ENCODE measurements around the gene CBX8.

The CBX8 gene

DNA sequence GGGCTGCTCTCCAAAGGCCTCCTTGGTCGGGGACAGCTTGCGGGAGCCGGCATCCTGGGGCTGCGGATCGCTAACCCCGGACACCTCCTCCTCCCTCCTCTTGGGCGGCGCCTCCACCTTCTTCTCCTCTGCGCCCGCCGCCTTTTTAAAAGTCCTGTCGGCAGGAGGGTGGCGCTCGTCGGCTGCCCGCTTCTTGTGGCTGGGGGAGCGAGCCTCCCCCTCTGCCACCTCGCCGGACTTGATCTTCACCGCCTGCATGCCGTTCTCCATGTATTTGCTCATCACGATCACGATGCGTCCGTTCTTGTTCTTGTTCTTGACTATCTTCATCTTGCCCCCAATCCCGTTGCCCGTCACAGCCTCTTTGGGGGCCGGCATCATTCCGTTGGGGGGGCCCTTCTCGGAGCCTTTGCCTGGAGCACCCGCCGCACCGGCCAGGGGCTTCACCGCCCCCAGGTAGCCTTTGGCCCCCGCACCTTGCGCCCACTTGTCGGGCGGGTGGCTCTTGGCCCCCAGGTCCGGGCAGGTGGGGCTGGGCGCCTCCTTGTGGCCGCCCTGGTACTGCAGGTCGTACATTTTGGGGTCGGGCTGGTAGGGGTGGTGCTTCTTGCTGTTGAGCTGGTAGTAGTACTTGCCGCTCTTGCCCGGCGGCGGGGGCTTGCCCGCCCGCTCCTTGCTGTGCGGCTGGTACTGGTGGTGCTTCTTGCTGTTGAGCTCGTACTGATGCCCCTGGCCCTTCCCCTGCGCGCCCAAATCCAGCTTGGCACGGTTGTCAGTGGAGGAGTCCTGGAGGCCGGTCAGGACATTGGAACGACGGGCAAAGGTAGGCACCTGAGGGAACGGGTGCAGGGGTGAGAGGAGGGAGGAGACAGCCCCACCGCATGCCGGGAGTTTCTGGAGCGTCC is 37.9 kb upstream of the CBX8 start:
- no peak for DNase-seq

DNA sequence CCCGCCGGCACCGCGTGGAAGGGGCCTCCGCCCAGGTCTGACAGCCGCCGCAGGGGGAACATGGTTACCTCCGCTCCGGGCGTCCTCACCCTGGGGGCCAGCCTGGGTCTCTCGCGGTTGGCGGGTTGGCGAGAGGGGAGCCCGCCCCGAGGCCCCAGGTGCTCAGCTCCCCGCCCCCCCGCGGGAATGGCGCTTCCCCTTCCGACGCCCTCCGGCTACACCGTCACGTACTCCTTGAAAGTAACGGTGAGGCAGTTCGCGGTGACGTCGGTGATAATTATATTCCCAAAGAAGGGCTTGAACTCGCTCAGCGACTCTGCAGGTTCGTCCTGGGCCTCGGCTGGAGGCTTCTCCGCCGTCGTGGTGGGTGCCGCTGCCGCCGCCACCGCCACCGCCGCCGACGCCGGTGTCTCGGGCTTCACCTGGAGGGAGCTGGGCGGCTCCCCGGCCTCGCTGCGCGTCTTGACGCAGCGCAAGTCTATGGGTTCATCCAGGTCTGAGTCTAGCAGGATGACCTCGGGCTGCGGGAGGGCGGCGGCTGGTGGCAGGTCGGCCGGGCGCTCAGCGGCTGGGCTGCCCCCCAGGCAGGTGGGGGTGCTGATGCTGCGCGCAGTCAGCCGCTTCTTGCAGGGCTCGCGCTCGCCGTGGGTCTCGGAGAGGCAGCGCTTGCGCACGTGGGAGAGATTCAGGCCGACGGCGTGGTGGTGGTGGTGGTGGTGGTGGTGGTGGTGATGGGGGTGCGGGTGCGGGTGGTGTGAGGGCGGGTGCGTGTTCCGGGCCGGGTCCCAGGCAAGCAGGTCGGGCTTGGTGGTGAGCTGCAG is 37.1 kb upstream of the CBX8 start:
- no peak for DNase-seq

DNA sequence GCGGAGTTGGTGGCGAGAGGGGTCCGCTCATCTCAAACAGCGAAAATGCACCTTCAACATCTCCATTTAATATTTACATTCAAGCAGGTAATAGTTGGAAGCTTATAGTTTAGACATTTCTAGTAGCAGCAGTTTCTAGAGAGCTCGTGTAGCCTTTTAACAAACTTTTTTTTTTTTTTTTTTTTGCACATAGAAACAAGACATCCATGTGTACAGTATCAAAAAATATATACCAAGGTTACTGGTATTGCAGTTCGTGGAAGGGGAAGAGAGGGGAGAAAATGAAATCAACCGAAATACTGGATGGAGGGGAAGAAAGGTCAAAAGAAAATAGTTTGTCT is 36.2 kb upstream of the CBX8 start:
- no peak for DNase-seq

DNA sequence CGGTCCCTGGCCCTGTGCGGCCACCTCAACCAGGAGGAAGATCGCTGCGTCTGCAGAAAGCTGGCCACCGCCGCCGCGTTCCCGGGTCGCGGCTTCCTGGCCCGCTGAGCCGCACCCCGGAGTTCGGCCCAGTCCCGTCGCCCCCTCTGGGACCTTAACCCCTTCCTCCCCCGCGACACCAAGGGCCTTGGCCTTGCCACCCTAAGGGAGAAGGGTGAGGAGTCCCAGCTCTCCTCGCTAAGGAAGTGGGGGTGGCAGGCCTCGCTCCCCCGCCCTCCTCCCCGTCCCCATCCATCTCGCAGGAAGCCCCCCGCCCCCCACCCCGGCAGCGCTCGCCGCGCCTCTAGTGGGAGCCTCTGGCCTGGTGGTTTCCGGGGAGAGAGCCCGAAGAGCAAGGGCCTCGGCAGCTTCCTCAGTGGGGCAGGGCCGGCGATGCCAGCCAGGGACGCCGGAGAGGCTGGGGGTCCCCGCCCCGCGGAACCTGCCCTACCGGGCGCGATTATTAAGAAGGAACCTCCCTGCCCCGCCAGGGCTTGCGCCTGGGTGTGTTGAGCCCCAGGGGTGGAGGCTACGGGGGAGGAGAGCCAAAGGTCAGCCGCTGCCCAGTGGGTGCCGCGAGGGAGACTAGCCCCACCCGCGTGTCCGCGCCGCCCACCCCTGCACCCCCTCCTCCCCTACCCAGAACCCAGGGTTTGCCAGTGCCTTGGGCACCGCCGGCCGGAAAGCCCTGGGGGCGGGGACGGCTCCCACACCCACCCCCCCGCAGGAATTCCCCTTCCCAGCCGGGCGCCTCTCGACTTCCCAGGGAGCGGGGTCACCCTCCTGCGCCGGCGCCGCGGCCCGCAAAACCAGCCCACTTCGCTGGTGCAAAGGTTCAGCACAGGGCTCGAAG is 35.6 kb upstream of the CBX8 start:
- DNase-seq = no peak

DNA sequence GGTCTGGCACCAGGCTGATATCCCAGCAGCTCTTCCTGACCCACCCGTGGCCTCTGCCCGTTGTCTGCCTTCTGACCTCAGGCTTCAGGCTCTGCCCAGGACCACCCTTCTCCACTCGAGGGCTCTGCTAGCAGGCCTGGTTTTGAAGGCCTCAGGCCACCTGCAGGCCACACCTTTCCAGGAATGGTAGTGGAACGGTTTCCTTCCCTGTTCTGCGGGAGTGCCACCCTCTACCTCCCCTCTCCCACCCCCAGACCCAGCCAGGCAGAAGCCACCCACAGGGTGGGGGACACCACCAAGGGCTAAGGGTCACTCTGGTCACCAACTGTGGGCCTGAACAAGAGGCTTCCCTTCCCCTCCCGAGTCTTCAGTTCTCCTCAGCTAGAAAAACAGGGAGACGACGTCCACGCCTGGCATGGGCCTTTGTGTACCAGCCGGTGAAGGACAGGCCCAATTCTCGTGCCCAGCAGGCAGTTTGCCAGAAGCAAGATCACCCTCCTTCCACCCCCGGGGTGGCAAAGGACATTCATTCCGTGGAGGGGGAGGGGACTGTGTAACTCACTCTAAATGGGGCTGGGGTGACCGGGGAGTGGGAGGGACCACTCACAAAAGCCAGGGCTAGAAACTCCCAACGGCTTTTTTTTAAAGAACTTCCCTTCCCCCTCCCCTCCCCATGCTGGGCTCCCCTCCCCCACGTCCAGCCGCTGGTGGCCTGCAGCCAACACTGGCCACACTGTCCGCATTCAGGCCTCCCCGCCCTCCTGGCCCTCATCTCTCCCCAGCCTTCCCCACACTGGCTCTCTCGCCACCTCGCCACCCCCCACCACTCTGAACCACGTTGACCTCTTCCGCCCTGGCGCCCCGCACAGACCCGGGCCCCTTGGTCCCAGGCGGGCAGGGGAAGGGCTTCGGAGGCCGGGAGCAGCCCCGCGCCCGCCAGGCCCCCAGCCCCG is 34.7 kb upstream of the CBX8 start:
- DNase-seq = no peak

DNA sequence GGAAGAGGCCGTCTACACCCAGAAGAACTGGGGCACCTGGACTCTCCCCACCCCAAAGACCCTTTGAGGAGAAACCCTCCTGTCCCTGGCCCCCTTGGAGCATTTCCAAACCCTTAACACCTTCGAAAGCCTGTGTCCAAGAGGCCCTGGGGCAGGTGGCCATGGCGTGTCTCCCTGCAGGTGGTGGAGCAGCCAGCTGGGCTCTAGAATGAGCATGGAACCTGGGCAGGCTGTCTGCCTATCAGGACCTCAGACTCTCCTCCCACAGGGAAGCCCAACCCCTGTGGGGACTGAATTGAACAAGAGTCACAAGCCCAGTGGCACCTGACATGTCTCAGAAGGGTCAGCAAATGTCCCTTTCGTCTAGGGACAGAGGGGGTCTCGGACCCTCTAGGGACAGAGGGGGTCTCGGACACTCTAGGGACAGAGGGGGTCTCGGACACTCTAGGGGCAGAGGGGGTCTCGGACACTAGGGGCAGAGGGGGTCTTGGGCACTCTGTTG is 33.9 kb upstream of the CBX8 start:
- DNase-seq = no peak

DNA sequence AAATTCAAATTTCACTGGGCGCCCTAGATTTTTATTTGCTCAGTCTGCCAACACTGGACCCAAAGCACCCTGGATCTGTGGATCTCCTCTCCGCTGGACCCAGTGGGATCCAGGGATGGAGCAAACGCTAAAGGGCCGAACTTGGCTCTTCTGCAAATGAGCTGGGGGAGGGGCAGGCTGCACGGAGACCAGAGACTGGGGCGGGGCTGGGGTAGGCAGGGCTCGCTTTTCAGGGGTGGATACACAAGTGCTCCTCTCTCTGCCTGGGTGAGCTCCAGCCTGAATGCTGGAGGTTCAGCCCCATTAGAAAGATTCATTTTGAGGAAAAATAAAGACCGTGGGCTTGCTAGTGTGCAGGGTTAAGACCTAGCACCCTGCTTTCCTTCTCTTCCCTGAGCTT is 33.4 kb upstream of the CBX8 start:
- DNase-seq = no peak

DNA sequence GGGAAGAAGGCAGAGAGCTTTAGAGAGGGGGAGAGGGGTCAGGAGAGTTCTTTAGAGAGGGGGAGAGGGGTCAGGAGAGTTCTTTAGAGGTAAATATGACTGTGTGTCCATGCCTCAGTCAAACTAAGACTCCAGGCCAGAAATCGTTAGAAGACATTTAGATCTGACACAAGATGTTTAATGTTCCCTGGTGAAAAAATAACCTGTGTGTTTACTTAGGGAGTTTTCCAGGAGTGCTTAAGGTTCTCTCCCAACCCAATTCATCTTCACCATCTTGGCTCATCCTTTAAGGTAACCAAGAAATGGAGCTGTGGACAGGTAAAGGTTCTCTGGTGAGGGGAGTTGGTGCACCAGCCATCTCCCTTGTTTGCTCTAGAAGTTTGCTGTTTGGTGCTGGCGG is 32.6 kb upstream of the CBX8 start:
- DNase-seq = no peak

DNA sequence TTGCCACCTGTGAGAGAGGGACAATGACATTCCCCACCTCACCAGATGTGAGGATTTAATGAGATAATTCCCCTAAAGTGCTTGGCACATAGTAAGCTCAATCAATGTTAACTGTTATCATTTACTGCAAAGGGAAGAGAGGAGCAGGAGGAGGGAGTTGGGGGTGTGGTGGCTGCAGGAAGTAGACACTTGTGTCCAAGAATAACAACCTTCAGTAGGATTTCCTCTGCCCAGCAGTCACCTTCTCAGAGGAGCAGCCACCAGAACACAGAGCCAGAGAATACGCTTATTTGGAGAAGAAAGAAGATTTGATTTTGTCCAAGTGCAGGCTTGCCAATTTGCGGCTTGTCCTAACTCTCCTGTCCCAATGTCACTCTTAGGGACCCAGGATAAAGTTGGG is 32.1 kb upstream of the CBX8 start:
- DNase-seq = no peak

DNA sequence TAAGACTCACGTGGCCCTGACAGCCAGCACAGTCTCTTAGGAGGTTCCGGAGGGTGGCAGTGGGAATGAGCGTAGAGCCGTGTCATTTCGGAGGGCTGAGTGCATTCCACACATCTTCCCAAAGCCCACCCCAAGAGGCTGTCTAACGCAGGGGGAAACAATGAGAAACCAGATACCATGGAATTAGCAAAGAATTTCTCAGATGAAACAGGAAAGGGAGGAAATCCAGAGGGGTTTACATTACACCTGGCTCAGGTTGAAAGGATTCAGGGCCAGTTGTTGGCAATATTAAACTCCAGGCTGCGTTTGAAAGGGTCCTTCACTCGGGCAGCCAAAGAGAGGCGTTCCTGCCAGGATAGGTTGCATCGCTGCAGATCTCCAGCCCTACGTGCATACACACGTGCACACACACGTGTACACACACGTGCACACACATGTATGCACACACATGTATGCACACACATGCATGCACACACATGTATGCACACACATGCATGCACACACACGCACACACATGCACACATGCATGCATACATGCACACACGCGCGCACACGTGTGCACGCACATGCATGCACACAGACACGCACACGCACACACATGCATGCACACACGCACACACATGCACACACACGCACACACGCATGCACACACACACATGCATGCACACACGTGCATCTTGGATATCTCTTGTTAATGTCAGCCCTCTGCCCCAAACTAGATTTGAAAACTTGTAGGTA is 30.1 kb upstream of the CBX8 start:
- DNase-seq = no peak

DNA sequence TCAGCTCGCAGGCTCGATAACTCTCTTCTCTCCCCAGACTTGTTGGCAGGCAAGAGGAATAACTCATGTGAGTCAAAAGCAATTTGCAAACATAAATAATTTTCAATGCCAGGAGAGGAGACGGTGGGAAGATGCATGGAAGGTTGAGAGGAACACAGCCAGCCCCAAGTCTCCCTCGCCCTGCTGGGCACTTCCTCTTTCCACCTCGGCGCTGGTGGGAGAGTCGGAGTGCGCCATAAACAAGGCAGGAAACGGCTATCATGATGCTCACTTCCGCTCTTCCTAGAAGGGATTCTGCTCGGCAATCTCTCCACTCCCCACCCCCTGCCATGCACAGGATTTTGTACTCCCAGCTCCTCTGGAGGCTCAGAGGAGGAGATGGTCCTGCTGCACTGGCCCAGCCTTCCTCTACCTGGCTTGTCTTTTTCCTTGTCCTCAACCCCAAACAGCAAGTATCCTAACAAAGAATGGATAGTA is 29.4 kb upstream of the CBX8 start:
- DNase-seq = no peak

DNA sequence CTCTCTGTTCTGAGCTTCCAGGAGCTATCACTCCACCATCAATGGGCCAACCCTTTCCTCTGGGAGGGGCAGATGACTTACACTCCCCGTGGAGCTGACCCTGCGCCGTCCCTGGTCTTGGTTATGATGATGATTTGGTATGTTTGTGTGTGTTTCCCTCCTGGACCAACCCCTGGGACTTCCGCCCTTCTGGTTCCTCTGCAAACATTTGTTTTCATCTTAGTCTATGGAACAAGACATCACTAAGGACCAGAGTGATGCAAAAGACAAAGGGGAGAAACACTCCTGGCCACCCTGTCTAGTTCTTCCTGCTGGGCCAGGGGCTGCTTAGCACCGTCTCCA is 28.7 kb upstream of the CBX8 start:
- DNase-seq = no peak

DNA sequence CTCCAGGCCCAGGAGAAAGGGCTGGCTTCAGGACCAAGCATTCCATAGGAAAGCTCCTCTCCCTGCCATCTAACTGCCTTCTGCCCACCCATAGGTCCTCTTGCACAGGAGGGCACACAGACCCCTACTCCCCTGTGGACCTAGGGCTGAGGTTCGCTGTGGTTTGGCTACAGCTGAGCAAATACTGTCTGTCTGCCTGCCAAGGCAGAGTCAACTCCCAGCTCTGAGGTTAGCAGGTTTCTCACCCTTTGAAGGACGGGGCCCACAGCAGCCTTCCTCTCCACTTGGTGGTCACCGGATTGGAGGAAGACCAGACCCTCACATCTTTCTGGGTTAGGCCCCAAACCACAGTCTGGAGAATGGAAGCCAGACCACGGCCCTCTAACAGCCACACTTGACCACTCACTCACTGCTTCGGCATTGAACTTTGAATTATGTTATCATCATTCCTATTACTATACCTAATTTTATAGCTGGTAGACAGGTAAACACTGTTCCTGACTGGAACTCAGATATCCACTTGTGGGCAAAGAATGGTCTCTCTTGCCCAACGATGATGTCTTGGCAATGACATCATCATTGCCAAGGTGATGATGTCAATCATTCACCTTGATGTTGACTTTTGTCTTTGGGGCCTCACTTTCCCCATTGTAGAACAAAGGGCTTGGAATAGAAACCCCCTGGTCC is 28.2 kb upstream of the CBX8 start:
- no peak for DNase-seq

DNA sequence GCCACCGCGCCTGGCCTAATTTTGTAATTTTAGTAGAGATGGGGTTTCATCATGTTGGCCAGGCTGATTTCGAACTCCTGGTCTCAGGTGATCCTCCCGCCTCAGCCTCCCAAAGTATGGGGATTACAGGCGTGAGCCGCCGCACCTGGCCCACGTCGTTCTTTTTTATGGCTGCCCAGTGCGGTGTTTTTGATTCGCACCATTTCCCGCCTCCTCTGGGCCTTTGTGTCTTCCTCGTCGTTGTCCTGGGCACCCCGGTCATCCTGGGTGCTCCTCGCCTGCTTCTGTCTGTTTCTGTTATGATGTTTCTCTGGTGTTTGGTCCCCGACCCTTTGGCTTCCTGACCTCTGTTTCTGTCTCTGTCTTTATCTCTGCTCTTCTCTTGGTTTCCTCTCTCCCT is 27.4 kb upstream of the CBX8 start:
- no peak for DNase-seq

DNA sequence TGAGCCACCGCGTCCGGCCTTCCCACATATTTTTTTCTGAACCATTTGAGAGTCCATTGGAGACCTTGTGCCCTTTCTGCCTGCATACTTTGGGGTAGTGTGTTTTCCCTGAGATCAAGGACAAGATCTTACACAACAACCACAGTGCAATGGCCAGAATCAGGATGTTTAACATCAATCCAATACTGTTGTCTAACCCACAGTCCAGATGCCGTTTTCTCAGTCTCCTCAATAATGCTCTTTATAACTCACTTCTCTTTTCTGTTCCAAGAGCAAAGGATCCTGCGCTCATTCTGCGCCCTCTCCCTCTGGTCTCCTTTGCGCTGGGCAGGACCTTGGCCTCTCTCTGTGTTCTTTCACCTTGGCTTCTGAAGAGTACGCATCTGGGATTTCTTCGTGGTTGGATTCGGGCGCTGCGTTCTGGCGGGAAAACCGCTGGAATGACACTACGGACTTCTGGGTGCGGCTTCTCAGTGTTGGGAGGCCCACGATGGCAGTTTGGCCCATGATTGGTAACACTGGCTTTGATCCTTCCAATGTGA is 25.8 kb upstream of the CBX8 start:
- DNase-seq = no peak

DNA sequence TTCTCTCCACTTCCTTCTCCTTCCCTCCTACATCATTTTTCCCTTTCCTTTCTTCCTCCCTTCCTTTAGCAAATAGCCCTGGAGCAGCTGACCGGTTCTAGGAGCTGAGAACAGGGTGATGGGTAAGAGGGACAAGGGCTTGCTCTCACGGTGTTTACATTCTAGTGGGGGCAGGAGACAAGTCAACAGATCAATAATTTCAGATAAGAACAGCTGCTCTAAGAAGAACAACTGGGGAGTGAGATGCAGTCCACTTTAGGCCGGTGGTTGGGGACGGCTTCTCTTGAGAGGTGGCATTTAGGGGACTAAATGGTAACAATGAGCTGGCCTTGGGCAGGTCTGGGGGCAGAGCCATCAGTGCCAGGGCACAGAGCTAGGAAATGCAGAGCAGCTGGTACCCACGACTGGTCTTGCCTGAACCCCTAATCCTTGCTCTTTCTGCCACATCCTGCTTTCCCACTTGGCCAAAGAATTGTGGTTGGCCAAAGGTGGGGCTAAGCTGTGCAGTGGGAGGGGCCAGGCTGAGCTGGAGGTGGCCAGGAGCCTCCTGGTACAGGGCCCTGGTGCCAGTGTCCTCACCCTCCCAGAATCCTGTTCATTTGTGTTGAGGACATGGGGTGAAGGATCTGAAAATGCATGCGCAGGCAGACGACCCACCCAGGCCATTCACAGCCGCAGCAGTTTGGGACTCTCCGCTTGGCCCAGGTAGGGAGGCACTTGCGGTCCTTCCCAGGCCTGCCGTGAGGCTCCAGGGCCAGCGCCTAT is 24.6 kb upstream of the CBX8 start:
- DNase-seq = no peak

DNA sequence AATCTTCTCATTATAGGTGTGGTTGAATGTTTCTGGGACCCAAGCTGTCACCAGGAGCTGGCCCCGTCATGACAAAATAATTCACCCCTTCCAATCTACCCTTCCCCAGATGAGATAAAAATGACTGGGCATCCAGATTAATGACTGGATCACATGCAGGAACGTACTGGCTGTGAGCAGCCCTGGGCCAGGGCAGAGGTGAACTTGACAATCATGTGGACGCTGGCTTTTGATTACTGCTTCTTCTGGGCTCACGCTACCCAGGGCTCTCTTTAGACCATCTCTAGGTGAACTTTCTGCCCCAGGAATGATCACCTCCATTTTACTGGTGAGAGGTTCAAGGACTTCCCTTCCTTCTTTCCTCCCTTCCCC is 24.1 kb upstream of the CBX8 start:
- no peak for DNase-seq

DNA sequence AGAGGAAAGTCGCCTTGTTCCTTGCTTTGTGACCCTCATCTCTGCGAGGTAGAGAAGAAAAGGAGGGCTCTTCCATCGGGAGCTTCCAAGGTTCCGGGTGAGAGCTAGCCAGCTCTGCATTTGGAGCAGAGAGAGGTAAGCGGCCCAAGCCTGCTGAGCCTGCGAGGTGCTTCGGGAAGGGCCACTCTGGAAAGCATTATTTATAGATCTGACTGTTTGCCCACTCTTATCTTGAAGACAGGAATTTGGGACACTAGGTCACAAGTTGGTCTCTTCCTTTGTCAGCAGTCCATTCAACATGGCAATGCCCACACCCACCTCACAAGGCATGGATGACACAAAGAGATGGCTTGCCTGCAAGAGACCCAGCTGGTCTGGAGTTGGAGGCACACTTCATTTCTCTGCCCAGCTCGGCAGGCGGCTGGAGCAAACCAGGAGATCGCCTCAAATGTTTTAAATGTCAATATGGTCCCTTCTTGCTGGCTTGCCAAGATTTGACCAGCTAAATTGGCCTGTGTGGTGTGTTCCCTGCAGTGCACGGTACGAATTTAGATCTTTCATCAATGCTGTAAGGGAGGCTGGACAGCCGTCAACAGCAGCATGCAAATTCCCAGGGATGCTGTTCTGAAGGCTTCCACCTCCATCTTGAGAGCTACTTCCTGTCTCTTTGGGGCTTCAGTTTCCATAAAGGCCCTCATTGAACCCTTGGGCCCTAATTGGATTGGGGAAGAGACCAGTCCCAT is 22.8 kb upstream of the CBX8 start:
- no peak for DNase-seq

DNA sequence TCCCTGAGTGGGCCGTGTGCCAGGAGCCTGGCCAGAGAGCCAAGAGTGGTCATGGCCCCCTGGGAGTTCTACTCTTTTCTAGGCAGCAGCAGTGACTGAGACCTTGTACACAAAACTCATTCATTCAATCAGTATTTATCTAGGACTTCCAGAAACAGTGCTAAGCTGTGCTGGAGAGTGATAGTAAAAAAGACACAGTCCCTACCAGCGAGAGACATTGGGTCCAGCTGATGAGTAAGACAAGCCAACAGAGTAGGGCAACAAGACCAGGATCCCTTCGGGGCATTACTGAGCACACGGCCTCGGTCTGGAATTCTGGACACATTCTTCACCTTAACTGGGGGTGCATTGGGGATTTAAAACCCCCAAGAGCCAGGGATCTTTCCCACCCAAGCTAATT is 22.2 kb upstream of the CBX8 start:
- no peak for DNase-seq

Data from NCI-H446 (cell line).